GM12892 (cell line): ENCODE measurements around the gene CYP20A1.
"Not testable (repeated sequence)": the region's sequence is repeated elsewhere in the genome, so short reads cannot be mapped to it uniquely, and the experiment has no call there.

ENCODE experiments used
- DNase-seq: peaks from one replicate; pipeline ENCODE4 v3.0.0; 2011; ENCODE audit not compliant: insufficient read length
- FAIRE-seq: peaks from 2 replicates; lab custom pipeline; 2011; peaks lifted over from hg19 to GRCh38; lab: Jason Lieb, UNC
- POLR2A ChIP-seq: IDR thresholded peaks from 2 replicates; pipeline ENCODE4 v1.6.1; 2011; ENCODE audit warnings: low read depth, low read length, control low read depth
- POLR2AphosphoS5 ChIP-seq: IDR thresholded peaks from 2 replicates; pipeline ENCODE4 v1.6.1; 2011; ENCODE audit warnings: low read depth, low read length, control low read depth
- TAF1 ChIP-seq: IDR thresholded peaks from 2 replicates; pipeline ENCODE4 v1.6.1; 2011; ENCODE audit warnings: low read depth, mild to moderate bottlenecking, control low read depth, low read length, borderline replicate concordance

The CYP20A1 gene

GRCh38 chr2:203301667-203302066 is 62.8 kb downstream of the CYP20A1 start:
- FAIRE-seq: no peak
- DNase-seq: no peak
- TF ChIP-seq POLR2A: no peak
- no peak for TF ChIP-seq POLR2AphosphoS5
- no peak for TF ChIP-seq TAF1

GRCh38 chr2:203302586-203302985 is 63.8 kb downstream of the CYP20A1 start:
- not testable (repeated sequence) for FAIRE-seq, DNase-seq

- FAIRE-seq: no peak
- TF ChIP-seq TAF1: no peak
- no peak for TF ChIP-seq POLR2A
- no peak for TF ChIP-seq POLR2AphosphoS5
- DNase-seq: no peak
Measured at GRCh38 chr2:203310688-203311436, 72.0 kb downstream of the CYP20A1 start.

- FAIRE-seq: no peak
- DNase-seq: no peak
- TF ChIP-seq POLR2A (no peak), TAF1 (no peak), POLR2AphosphoS5 (no peak)
Measured at GRCh38 chr2:203326356-203326755, 87.5 kb downstream of the CYP20A1 start.

GRCh38 chr2:203327582-203327900 is 88.7 kb downstream of the CYP20A1 start:
- FAIRE-seq (no peak), DNase-seq (no peak)
- TF ChIP-seq TAF1: no peak
- no peak for TF ChIP-seq POLR2AphosphoS5
- TF ChIP-seq POLR2A: no peak

GRCh38 chr2:203327901-203328759 is 89.3 kb downstream of the CYP20A1 start, which contains the start of gene ABI2:
Gene ABI2, plus strand, starts transcription at chr2:203328394. Its CDS starts 121 bp downstream, at chr2:203328515.
- DNase-seq (peak; percentile 58), FAIRE-seq (peak; percentile 86)
- TF ChIP-seq POLR2A (peak; percentile 26; the same call in 1 of the 2 replicates), TAF1 (no peak), POLR2AphosphoS5 (peak; percentile 10; the same call in 1 of the 2 replicates)

- peak; percentile 38 for DNase-seq
Measured at GRCh38 chr2:203328760-203329540, 90.1 kb downstream of the CYP20A1 start.

GRCh38 chr2:203330434-203330833 is 91.6 kb downstream of the CYP20A1 start:
- TF ChIP-seq POLR2AphosphoS5: no peak
- no peak for TF ChIP-seq TAF1
- TF ChIP-seq POLR2A: no peak
- DNase-seq (no peak), FAIRE-seq (no peak)

More at GRCh38 chr2:203328760-203329540, 90.1 kb downstream of the CYP20A1 start:
- FAIRE-seq: peak; percentile 94
- no peak for TF ChIP-seq POLR2AphosphoS5

- DNase-seq (no peak), FAIRE-seq (no peak)
Measured at GRCh38 chr2:203338322-203338721, 99.5 kb downstream of the CYP20A1 start.

GRCh38 chr2:203340791-203341487 is 102.1 kb downstream of the CYP20A1 start:
- no peak for TF ChIP-seq TAF1
- DNase-seq (no peak), FAIRE-seq (no peak)

More at GRCh38 chr2:203338322-203338721, 99.5 kb downstream of the CYP20A1 start:
- TF ChIP-seq TAF1 (no peak), POLR2AphosphoS5 (no peak), POLR2A (no peak)
